Measurements from ENCODE around the gene ASXL1. TPM values are rescaled to one million over a fixed set of nuclear protein-coding genes. Genes with fewer than 3 reads are reported as not detected.

ASXL1 gene
- total RNA-seq, 4 donors from 2014 or later, result 43.5 to 79.8 (median 58.4) TPM

DNA sequence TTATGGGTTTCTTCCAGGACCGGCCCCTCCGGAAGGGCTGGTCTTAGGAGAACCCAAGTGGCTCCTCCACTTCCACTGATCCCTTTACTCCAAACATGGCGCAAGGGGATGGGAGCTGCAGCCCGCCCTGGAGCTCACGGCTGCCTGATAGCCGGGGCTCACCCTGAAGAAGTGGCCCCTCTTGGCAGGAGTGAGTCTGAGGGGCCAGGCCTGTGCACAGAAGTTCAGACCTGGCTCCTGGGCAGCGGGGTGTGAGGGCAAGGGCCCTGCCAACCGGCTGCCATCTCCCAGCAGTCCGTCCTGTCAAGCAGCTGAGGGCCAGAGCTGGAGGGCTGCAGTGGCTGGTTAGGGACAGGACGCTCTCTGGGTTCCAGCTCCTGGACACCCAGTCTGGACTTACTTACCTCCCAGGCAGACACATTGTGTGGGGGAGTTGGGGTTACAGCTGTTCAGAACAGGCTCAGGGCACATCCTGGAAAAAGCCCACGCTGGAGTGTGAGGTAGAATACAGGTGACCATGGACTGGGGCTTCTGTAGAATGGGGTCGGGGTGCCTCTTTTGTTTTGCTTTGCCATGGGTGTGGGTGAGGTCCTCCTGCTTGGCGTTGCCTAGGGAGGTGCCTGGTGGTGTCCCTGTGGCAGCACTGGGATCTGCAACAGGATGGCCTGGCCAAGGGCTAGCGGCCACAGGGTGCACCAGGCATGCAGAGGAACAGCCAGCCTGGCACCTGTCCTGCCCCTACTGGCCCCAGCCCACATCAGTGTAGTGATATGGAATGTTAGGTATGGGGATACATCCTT, 88.4 kb downstream of the ASXL1 start:
- no peak overlapping the region for H3K27ac ChIP-seq
- peaks cover 0 to 66% (median 17%) of the 10 kb centered on the region in 3 donors for H3K4me1 ChIP-seq
- TF ChIP-seq EP300 (IDR thresholded peaks at IDR 0.05) (no peak), POLR2AphosphoS5 (IDR thresholded peaks at IDR 0.05) (no peak), POLR2A (IDR thresholded peaks at IDR 0.05) (no peak)
- TF ChIP-seq, protein P1, sequence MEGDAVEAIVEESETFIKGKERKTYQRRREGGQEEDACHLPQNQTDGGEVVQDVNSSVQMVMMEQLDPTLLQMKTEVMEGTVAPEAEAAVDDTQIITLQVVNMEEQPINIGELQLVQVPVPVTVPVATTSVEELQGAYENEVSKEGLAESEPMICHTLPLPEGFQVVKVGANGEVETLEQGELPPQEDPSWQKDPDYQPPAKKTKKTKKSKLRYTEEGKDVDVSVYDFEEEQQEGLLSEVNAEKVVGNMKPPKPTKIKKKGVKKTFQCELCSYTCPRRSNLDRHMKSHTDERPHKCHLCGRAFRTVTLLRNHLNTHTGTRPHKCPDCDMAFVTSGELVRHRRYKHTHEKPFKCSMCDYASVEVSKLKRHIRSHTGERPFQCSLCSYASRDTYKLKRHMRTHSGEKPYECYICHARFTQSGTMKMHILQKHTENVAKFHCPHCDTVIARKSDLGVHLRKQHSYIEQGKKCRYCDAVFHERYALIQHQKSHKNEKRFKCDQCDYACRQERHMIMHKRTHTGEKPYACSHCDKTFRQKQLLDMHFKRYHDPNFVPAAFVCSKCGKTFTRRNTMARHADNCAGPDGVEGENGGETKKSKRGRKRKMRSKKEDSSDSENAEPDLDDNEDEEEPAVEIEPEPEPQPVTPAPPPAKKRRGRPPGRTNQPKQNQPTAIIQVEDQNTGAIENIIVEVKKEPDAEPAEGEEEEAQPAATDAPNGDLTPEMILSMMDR (IDR thresholded peaks at IDR 0.05), result no peak
- no peak for ATAC-seq
- H3K27me3 ChIP-seq, result no peaks in the 10 kb centered on the region
- H3K4me3 ChIP-seq, result no peak overlapping the region
- 83% methylated on average over 1 of the region's 14 CpGs; no CpG with 5 or more reads in 1 of the 2 donors for WGBS, 2 donors (ENCODE audit: low coverage in 1 of 2)
- H3K36me3 ChIP-seq, result peaks cover 0 to 70% of the 10 kb centered on the region in 2 donors
- H3K9me3 ChIP-seq, result no peaks in the 10 kb centered on the region

DNA sequence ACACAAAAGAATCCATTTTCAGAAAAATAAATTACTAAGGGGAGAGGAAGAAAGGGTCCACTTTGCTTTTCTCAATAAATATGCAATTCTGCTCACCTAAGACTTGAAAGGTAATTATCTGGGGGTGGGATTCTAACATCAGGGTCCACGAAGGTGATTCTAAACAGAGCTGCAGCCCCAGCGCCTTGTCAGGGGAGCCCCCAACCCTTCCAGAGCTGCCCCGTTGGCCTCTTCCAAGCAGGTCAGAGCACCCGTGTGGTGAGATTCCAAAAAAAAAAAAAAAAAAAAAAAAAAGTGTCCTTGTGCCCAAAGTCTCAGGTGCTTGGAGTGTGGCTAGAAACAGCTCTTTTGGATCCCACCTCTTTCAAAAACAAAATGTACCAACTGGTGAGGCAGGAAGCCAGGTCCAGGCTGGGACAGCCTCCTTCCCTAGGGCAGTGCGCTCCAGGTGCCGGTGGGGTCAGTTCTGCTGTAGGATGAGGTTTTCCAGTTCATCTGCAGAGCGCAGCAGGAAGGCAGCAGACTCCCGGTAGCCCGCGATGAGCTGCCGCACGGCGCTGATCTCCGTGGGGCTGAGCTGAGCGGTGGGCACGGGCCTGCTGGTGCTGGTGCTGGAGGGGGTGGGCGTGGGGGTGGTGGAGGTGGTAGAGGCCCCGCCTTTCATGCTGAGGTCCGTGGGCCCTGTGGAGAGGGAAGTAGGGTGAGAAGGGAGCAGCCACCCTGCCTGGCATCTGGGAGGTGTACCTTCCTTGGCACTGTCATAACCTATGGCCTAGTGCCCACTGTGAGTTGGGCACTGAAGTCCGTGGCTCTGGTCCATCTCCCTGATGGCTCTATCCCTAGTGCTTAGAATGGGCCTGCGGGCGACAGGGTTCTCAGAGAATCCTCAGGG, 89.3 kb downstream of the ASXL1 start:
- Histone ChIP-seq H3K36me3 (peaks cover 0 to 78% of the 10 kb centered on the region in 2 donors), H3K9me3 (no peaks in the 10 kb centered on the region), H3K27me3 (no peaks in the 10 kb centered on the region), H3K27ac (peak overlapping the region in 3 of 4 donors; percentile 54 to 62 (median 59)), H3K4me3 (no peak overlapping the region), H3K4me1 (peaks cover 0 to 69% (median 17%) of the 10 kb centered on the region in 3 donors)
- no peak for ATAC-seq
- 90% methylated on average over 6 of the region's 22 CpGs; no CpG with 5 or more reads in 1 of the 2 donors for WGBS, 2 donors (ENCODE audit: low coverage in 1 of 2)
- TF ChIP-seq EP300 (IDR thresholded peaks at IDR 0.05) (no peak), POLR2AphosphoS5 (IDR thresholded peaks at IDR 0.05) (no peak), POLR2A (IDR thresholded peaks at IDR 0.05) (no peak)
- TF ChIP-seq, protein P1 (IDR thresholded peaks at IDR 0.05), result no peak

DNA sequence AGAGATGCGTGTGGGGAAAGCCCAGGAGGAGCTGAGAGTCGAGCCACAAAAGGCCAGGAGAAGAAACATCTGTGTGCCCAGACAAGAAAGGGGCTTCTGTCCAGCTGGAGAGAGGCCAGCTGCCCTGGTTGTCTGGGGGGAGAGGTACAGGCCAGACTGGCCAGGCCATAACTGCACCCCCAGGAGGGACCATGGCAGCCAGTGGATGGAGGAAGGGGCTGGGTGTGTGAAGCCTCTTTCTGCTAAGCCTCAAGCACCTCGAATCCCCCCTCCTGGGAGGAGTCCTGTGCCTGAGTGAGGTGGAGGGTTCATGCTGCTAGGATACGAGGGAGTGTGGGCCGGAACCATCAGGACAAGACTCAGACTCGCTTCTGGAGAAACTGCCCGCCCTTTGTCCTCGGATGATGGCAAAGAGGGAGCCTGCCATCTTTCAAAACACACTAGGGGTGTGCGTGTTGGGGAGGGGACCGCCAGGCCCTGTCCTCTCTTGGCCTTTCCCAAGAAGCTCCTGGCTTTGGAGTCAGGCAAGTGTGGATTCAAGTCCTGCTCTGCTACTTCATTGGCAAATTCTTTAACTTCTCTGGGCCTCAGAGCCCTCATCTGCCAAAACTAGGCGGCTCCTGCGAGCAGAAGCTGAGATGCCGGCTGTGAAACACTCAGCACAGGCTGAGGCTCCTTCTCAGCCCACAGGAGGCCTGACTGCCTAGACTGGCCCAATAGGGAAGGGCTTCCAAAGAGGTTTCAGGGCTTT, 90.3 kb downstream of the ASXL1 start:
- Histone ChIP-seq H3K9me3 (no peaks in the 10 kb centered on the region), H3K4me3 (no peak overlapping the region), H3K27ac (peak overlapping the region in 3 of 4 donors; percentile 54 to 62 (median 59)), H3K4me1 (peaks cover 0 to 65% (median 17%) of the 10 kb centered on the region in 3 donors), H3K27me3 (no peaks in the 10 kb centered on the region), H3K36me3 (peaks cover 0 to 80% of the 10 kb centered on the region in 2 donors)
- no peak for ATAC-seq
- 26 to 48% methylated on average over 3 to 7 of the region's 13 CpGs for WGBS, 2 donors (ENCODE audit: low coverage in 1 of 2)
- peak; percentile 15 for TF ChIP-seq POLR2AphosphoS5 (IDR thresholded peaks at IDR 0.05)
- TF ChIP-seq, protein P1 (IDR thresholded peaks at IDR 0.05), result no peak

DNA sequence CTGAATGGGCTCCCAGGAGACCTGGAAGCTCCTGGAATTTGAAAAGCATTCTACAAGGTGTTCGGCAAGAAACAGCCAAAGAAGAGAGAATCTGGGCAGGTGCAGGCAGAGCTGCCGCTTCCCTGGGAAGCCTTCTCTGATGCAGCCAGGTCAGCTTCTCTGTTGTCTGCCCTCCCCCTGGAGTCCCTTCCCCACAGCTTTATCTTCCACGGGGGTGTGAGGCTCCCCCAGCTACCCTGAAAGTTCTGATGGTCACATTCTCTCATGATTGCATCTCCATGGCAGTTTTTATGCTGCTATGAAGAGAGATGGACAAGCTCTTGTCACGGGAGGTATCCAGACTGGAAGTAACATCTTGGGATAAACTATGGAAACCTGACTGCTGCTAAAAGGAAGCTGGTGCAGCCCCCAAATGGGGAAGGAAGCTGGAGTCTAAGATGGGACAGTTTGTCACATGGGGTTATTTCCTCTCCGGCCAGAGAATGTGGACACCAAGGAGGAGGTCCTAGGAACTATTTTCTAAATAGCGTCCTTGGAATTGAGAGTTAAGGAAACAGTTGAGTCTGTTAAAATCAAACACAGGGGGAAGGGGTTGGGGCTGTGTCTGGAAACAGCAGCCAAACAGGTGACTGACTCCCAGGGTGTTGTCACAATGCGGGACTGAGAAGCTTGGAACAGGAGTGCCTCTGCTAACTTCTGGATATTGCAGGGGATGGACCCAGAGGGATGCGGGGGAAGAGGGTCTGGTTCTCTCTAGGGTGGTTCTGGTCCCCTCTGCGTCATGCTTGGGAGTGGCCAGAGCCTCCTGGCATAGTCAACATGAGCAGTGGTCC, 91.1 kb downstream of the ASXL1 start:
- no peak for ATAC-seq
- Histone ChIP-seq H3K27ac (peak overlapping the region in 3 of 4 donors; percentile 54 to 62 (median 59)), H3K4me3 (no peak overlapping the region), H3K36me3 (peaks cover 0 to 82% of the 10 kb centered on the region in 2 donors), H3K9me3 (no peaks in the 10 kb centered on the region), H3K4me1 (peaks cover 0 to 61% (median 17%) of the 10 kb centered on the region in 3 donors), H3K27me3 (no peaks in the 10 kb centered on the region)
- WGBS, 2 donors (ENCODE audit: low coverage in 1 of 2), result 59 to 100% methylated on average over 1 to 8 of the region's 9 CpGs
- TF ChIP-seq, protein P1 (IDR thresholded peaks at IDR 0.05), result no peak
- TF ChIP-seq EP300 (IDR thresholded peaks at IDR 0.05) (no peak), POLR2AphosphoS5 (IDR thresholded peaks at IDR 0.05) (no peak), POLR2A (IDR thresholded peaks at IDR 0.05) (no peak)

All from gastroesophageal sphincter (tissue), 4 donors.